Ectodermal cell (in vitro differentiated cells): Measurements from ENCODE around the gene ATG2A.

ENCODE experiments used
- H3K27ac ChIP-seq: 2 replicates; pipeline ENCODE4 v1.7.0; 2013; ENCODE audit warnings: mild to moderate bottlenecking, low read depth, low read length; ENCODE audit not compliant: insufficient read depth, poor library complexity, severe bottlenecking
- H3K27me3 ChIP-seq: 2 replicates; pipeline ENCODE4 v1.7.0; 2013; ENCODE audit warnings: mild to moderate bottlenecking, low read length; ENCODE audit not compliant: insufficient read depth, control insufficient read depth, poor library complexity, severe bottlenecking
- H3K36me3 ChIP-seq: one replicate; pipeline ENCODE4 v1.7.0; 2013; ENCODE audit warnings: low read length; ENCODE audit not compliant: control insufficient read depth, insufficient read depth
- H3K4me1 ChIP-seq: one replicate; pipeline ENCODE4 v1.7.0; 2013; ENCODE audit warnings: low read length; ENCODE audit not compliant: control insufficient read depth, insufficient read depth
- H3K4me3 ChIP-seq: 2 replicates; pipeline ENCODE4 v1.7.0; 2013; ENCODE audit warnings: low read depth, low read length, control low read depth; ENCODE audit not compliant: insufficient read depth
- H3K9me3 ChIP-seq: 2 replicates; pipeline ENCODE4 v1.7.0; 2013; ENCODE audit warnings: mild to moderate bottlenecking, low read length, moderate library complexity; ENCODE audit not compliant: control insufficient read depth
- WGBS, 2 experiments: methylation state at CpG; one replicate each; pipeline ENCODE4 v1.1.7; 2013; ENCODE audit warnings: missing lambda C conversion rate in 2 of 2; 5-methylcytosine and 5-hydroxymethylcytosine counted together

Gene ATG2A

GRCh38 chr11:64872790-64873488 lies 44.1 kb downstream of the ATG2A start:
- peaks cover 33% of the 10 kb centered on the region for H3K4me1 ChIP-seq
- H3K4me3 ChIP-seq, result no peak overlapping the region
- WGBS, 2 experiments, result 93 to 95% methylated on average over 8 of the region's 8 CpGs
- no peaks in the 10 kb centered on the region for H3K27me3 ChIP-seq
- H3K36me3 ChIP-seq, result no peaks in the 10 kb centered on the region
- no peaks in the 10 kb centered on the region for H3K9me3 ChIP-seq
- H3K27ac ChIP-seq, result no peak overlapping the region

- H3K27ac ChIP-seq, result no peak overlapping the region
- no peaks in the 10 kb centered on the region for H3K27me3 ChIP-seq
- peaks cover 24% of the 10 kb centered on the region for H3K4me1 ChIP-seq
- H3K4me3 ChIP-seq, result no peak overlapping the region
- no peaks in the 10 kb centered on the region for H3K36me3 ChIP-seq
- 73 to 84% methylated on average over 3 of the region's 3 CpGs for WGBS, 2 experiments
- no peaks in the 10 kb centered on the region for H3K9me3 ChIP-seq
Measured at GRCh38 chr11:64871492-64871891, 45.5 kb downstream of the ATG2A start.

GRCh38 chr11:64870893-64871466 lies 46.0 kb downstream of the ATG2A start:
- Histone ChIP-seq H3K27ac (peak overlapping the region; percentile 60), H3K36me3 (no peaks in the 10 kb centered on the region), H3K9me3 (no peaks in the 10 kb centered on the region), H3K4me3 (no peak overlapping the region), H3K4me1 (peaks cover 22% of the 10 kb centered on the region), H3K27me3 (no peaks in the 10 kb centered on the region)
- WGBS, 2 experiments, result 90 to 92% methylated on average over 20 of the region's 20 CpGs

GRCh38 chr11:64870176-64870892 lies 46.7 kb downstream of the ATG2A start:
- H3K9me3 ChIP-seq, result no peaks in the 10 kb centered on the region
- H3K27ac ChIP-seq, result peak overlapping the region; percentile 60
- H3K4me1 ChIP-seq, result peaks cover 25% of the 10 kb centered on the region
- H3K36me3 ChIP-seq, result no peaks in the 10 kb centered on the region
- H3K27me3 ChIP-seq, result no peaks in the 10 kb centered on the region
- H3K4me3 ChIP-seq, result no peak overlapping the region
- WGBS, 2 experiments, result 85% methylated on average over 19 of the region's 19 CpGs

GRCh38 chr11:64869571-64870175 lies 47.3 kb downstream of the ATG2A start:
- WGBS, 2 experiments, result 85 to 87% methylated on average over 9 of the region's 9 CpGs
- Histone ChIP-seq H3K36me3 (no peaks in the 10 kb centered on the region), H3K9me3 (no peaks in the 10 kb centered on the region), H3K4me3 (no peak overlapping the region), H3K27me3 (no peaks in the 10 kb centered on the region), H3K4me1 (peaks cover 32% of the 10 kb centered on the region), H3K27ac (no peak overlapping the region)

GRCh38 chr11:64868904-64869570 lies 48.0 kb downstream of the ATG2A start:
- no peaks in the 10 kb centered on the region for H3K9me3 ChIP-seq
- no peaks in the 10 kb centered on the region for H3K27me3 ChIP-seq
- H3K4me3 ChIP-seq, result no peak overlapping the region
- 93 to 94% methylated on average over 21 of the region's 21 CpGs for WGBS, 2 experiments
- no peaks in the 10 kb centered on the region for H3K36me3 ChIP-seq
- H3K27ac ChIP-seq, result no peak overlapping the region
- H3K4me1 ChIP-seq, result peaks cover 35% of the 10 kb centered on the region

- no peaks in the 10 kb centered on the region for H3K36me3 ChIP-seq
- H3K27me3 ChIP-seq, result no peaks in the 10 kb centered on the region
- no peaks in the 10 kb centered on the region for H3K9me3 ChIP-seq
- 94 to 95% methylated on average over 28 of the region's 28 CpGs for WGBS, 2 experiments
- H3K27ac ChIP-seq, result no peak overlapping the region
- H3K4me3 ChIP-seq, result no peak overlapping the region
- H3K4me1 ChIP-seq, result peaks cover 46% of the 10 kb centered on the region
Measured at GRCh38 chr11:64867748-64868462, 49.1 kb downstream of the ATG2A start.

- Histone ChIP-seq H3K9me3 (no peaks in the 10 kb centered on the region), H3K27me3 (no peaks in the 10 kb centered on the region), H3K36me3 (no peaks in the 10 kb centered on the region), H3K27ac (no peak overlapping the region), H3K4me1 (peaks cover 46% of the 10 kb centered on the region), H3K4me3 (no peak overlapping the region)
- 94 to 100% methylated on average over 4 of the region's 4 CpGs for WGBS, 2 experiments
Measured at GRCh38 chr11:64866173-64866491, 50.9 kb downstream of the ATG2A start.

GRCh38 chr11:64865286-64866172 lies 51.5 kb downstream of the ATG2A start:
- no peaks in the 10 kb centered on the region for H3K27me3 ChIP-seq
- H3K27ac ChIP-seq, result no peak overlapping the region
- H3K4me3 ChIP-seq, result no peak overlapping the region
- H3K9me3 ChIP-seq, result no peaks in the 10 kb centered on the region
- no peaks in the 10 kb centered on the region for H3K36me3 ChIP-seq
- 87 to 91% methylated on average over 15 of the region's 15 CpGs for WGBS, 2 experiments
- peaks cover 40% of the 10 kb centered on the region for H3K4me1 ChIP-seq
